Spleen (tissue), 7 donors: Measurements from ENCODE around the gene GLUL.

Experiments used
- POLR2A ChIP-seq, 3 donors: fragments of 450-650 bp; IDR thresholded peaks; one replicate each; pipeline ENCODE4 v1.5.1; 2017; ENCODE audit warnings: antibody characterized with exemption in 3 of 3, mild to moderate bottlenecking in 1 of 3
- POLR2AphosphoS5 ChIP-seq, 3 donors: sonication (generic); formaldehyde crosslinking; IDR thresholded peaks; one replicate each; pipeline ENCODE4 v1.5.1; 2017; ENCODE audit warnings: antibody characterized with exemption in 3 of 3
- TF ChIP-seq, protein P1 (sequence below), 11 experiments: fragments of 200-600 bp in 7 of 11; fragments of 450-650 bp in 4 of 11; sonication (generic) in 4 of 11; IDR thresholded peaks in 8 of 11; conservative IDR thresholded peaks in 3 of 11; 1 replicate in 7 of 11; 2 replicates in 4 of 11; pipeline versions ENCODE4 v1.4.0 to v1.8.0; 2016 to 2021; ENCODE audit warnings: antibody characterized with exemption in 11 of 11, inconsistent platforms in 4 of 11, mild to moderate bottlenecking in 1 of 11
- donor health status: DM: no; HTN: no; CAD: no; lungs with moderate emphysema.
- donor health status: DM: no; HTN: no; CAD: no.
- donor health status: DM: no; HTN: no; CAD: no.

DNA sequence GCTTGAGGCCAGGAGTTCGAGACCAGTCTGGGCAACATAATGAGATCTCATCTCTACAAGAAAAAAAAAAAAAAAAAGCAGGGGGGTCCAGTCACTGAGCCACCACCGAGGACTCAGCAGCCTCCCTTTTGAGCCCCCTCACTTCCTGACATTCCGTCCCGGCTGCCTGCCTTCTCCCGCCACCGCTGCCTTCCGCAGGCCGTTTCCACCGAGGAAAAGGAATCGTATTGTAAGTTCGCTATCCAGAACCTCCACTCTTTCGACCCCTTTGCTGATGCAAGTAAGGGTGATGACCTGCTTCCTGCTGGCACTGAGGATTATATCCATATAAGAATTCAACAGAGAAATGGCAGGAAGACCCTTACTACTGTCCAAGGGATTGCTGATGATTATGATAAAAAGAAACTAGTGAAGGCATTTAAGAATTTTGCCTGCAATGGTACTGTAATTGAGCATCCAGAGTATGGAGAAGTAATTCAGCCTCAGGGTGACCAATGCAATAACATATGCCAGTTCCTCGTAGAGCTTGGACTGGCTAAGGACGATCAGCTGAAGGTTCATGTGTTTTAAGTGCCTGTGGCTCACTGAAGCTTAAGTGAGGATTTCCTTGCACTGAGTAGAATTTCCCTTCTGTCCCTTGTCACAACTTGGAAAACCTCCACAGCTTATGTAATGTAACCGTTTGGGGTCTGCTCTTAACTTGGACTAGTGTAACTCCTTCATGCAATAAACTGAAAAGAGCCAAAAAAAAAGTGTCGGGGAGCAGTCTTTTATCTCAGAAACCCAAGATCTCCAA is 55.6 kb downstream of the GLUL start:
- TF ChIP-seq POLR2A (IDR thresholded peaks at IDR 0.05) (no peak), POLR2AphosphoS5 (IDR thresholded peaks at IDR 0.05) (no peak)
- TF ChIP-seq, protein P1, sequence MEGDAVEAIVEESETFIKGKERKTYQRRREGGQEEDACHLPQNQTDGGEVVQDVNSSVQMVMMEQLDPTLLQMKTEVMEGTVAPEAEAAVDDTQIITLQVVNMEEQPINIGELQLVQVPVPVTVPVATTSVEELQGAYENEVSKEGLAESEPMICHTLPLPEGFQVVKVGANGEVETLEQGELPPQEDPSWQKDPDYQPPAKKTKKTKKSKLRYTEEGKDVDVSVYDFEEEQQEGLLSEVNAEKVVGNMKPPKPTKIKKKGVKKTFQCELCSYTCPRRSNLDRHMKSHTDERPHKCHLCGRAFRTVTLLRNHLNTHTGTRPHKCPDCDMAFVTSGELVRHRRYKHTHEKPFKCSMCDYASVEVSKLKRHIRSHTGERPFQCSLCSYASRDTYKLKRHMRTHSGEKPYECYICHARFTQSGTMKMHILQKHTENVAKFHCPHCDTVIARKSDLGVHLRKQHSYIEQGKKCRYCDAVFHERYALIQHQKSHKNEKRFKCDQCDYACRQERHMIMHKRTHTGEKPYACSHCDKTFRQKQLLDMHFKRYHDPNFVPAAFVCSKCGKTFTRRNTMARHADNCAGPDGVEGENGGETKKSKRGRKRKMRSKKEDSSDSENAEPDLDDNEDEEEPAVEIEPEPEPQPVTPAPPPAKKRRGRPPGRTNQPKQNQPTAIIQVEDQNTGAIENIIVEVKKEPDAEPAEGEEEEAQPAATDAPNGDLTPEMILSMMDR (IDR thresholded peaks at IDR 0.05 in 8 of 11, conservative IDR thresholded peaks at IDR 0.05 in 3 of 11), result no peak
